ENCODE results near the gene XPR1.

GRCh38 chr1:180724055-180724454 lies 92.2 kb downstream of the XPR1 start:
- TF ChIP-seq POLR2A (IDR thresholded peaks at IDR 0.05) (no peak), CTCF (IDR thresholded peaks at IDR 0.05) (no peak)

Data from uterus (tissue), 2 donors.